H1 (cell line): ENCODE results near the gene LRRC2.

ENCODE experiments used
- ATF2 ChIP-seq: IDR thresholded peaks from 2 replicates; pipeline ENCODE4 v1.6.1; 2012; ENCODE audit warnings: low read length, inconsistent platforms
- CEBPB ChIP-seq: IDR thresholded peaks from 2 replicates; pipeline ENCODE4 v1.6.1; 2012; ENCODE audit warnings: low read depth, low read length
- CHD1 ChIP-seq: IDR thresholded peaks from 2 replicates; pipeline ENCODE4 v1.6.1; 2012; ENCODE audit warnings: low read depth, low read length, improper control_type of control experiment
- CTCF ChIP-seq, 3 experiments: IDR thresholded peaks; 1 replicate in 2 of 3; 2 replicates in 1 of 3; pipeline versions ENCODE4 v1.5.1 to v1.6.1; 2011; ENCODE audit warnings: low read length in 3 of 3, mild to moderate bottlenecking in 3 of 3, inconsistent platforms in 2 of 3, low read depth in 1 of 3, moderate library complexity in 1 of 3; ENCODE audit not compliant: insufficient read depth in 1 of 3; ENCODE audit errors: control extremely low read depth in 1 of 3
- EZH2 ChIP-seq: fragments of 200-600 bp; sonication (generic); IDR thresholded peaks from 2 replicates; pipeline ENCODE4 v1.7.1; 2012; ENCODE audit warnings: low read depth, mild to moderate bottlenecking, moderate library complexity, low read length, inconsistent platforms; ENCODE audit not compliant: severe bottlenecking
- GTF2F1 ChIP-seq: IDR thresholded peaks from 2 replicates; pipeline ENCODE4 v1.6.1; 2012; ENCODE audit warnings: low read depth, low read length, improper control_type of control experiment, borderline replicate concordance
- HDAC2 ChIP-seq, 2 experiments: fragments of 300-600 bp in 1 of 2; sonication (generic) in 1 of 2; IDR thresholded peaks; 2 replicates each; pipeline ENCODE4 v1.6.1; 2011 to 2012; ENCODE audit warnings: low read depth in 2 of 2, low read length in 2 of 2, mild to moderate bottlenecking in 2 of 2, moderate library complexity in 2 of 2, borderline replicate concordance in 1 of 2, inconsistent platforms in 1 of 2
- POLR2A ChIP-seq, 2 experiments: IDR thresholded peaks; 1 replicate in 1 of 2; 2 replicates in 1 of 2; pipeline ENCODE4 v1.6.1; 2011; ENCODE audit warnings: low read depth in 2 of 2, low read length in 2 of 2, mild to moderate bottlenecking in 2 of 2; ENCODE audit errors: control extremely low read depth in 1 of 2
- SP1 ChIP-seq: IDR thresholded peaks from 2 replicates; pipeline ENCODE4 v1.6.1; 2011; ENCODE audit warnings: low read depth, low read length
- TEAD4 ChIP-seq: IDR thresholded peaks from 2 replicates; pipeline ENCODE4 v1.6.1; 2012; ENCODE audit warnings: low read depth, low read length, inconsistent platforms, mixed read lengths
- ZNF274 ChIP-seq: IDR thresholded peaks from 2 replicates; pipeline ENCODE4 v1.7.0; 2012; ENCODE audit warnings: low read length, borderline replicate concordance; ENCODE audit errors: extremely low read depth

GRCh38 chr3:46524832-46525231 lies 41.3 kb downstream of the LRRC2 start:
- TF ChIP-seq CHD1 (no peak), EZH2 (no peak), TEAD4 (no peak), CTCF (IDR thresholded peaks at IDR 0.05; ENCODE audit: control extremely low read depth in 1 of 3, insufficient read depth in 1 of 3, low read depth in 1 of 3, low read length in 3 of 3) (no peak), ZNF274 (no peak), GTF2F1 (no peak), CEBPB (no peak), SP1 (no peak), POLR2A (IDR thresholded peaks at IDR 0.05; ENCODE audit: control extremely low read depth in 1 of 2, low read depth in 2 of 2, low read length in 2 of 2) (no peak), HDAC2 (IDR thresholded peaks at IDR 0.05; ENCODE audit: borderline replicate concordance in 1 of 2, low read depth in 2 of 2, low read length in 2 of 2) (no peak), ATF2 (no peak)
